Spinal cord (tissue), 10 donors: ENCODE data around the gene ZNF419. TPM values are rescaled to one million over a fixed set of nuclear protein-coding genes. Genes with fewer than 3 reads are reported as not detected.
A peak's percentile ranks its signal among the peaks of the same experiment; 100 is the strongest.

Experiments
- DNase-seq, 6 donors: peaks; one replicate each; pipeline versions ENCODE4 v3.0.0 to v3.0.0-alpha.2; 2013 to 2015; ENCODE audit warnings: low spot score in 6 of 6, low read depth in 4 of 6
- H3K27ac ChIP-seq: one replicate; pipeline ENCODE4 v1.5.1; 2013; ENCODE audit warnings: low read depth, low read length, control low read depth
- H3K27me3 ChIP-seq: one replicate; pipeline ENCODE4 v1.6.1; 2013; ENCODE audit warnings: low read length; ENCODE audit not compliant: control insufficient read depth, insufficient read depth
- H3K36me3 ChIP-seq: one replicate; pipeline ENCODE4 v1.6.1; 2013; ENCODE audit warnings: low read length; ENCODE audit not compliant: control insufficient read depth, insufficient read depth
- H3K4me1 ChIP-seq: one replicate; pipeline ENCODE4 v1.6.1; 2013; ENCODE audit warnings: low read length; ENCODE audit not compliant: control insufficient read depth, insufficient read depth
- H3K4me3 ChIP-seq: one replicate; pipeline ENCODE4 v1.5.1; 2013; ENCODE audit warnings: low read depth, low read length, control low read depth
- H3K9me3 ChIP-seq: one replicate; pipeline ENCODE4 v1.6.1; 2013; ENCODE audit warnings: low read length; ENCODE audit not compliant: control insufficient read depth, insufficient read depth
- WGBS: methylation state at CpG from one replicate; pipeline ENCODE4 v1.1.5; 2013; ENCODE audit warnings: missing lambda C conversion rate; ENCODE audit not compliant: insufficient coverage; 5-methylcytosine and 5-hydroxymethylcytosine counted together
- polyA plus RNA-seq, 2 donors: library from polyadenylated mRNA; unstranded; fragments of 120-200 nt; gene quantifications; one replicate each; pipeline ENCODE4 v1.2.1, GENCODE V29; 2013; ENCODE audit not compliant: insufficient read length in 2 of 2
- small RNA-seq: library from RNA; depleted of rRNA; stranded (forward); fragments of <200 nt; gene quantifications from one replicate; pipeline ENCODE3, GENCODE V24; 2014; ENCODE audit warnings: low replicate concordance
- total RNA-seq, 2 donors: library from RNA; depleted of rRNA in 1 of 2; stranded (reverse); fragments of 120-200 nt in 1 of 2; fragments of >200 nt in 1 of 2; gene quantifications; one replicate each; pipeline versions ENCODE4 v1.2.3 to v1.2.4, GENCODE V29; 2013 to 2014
- donor health status: healthy.

ZNF419 gene
- total and polyA plus RNA-seq, 4 donors: 15.6 to 23.3 (median 20.3) TPM

DNA sequence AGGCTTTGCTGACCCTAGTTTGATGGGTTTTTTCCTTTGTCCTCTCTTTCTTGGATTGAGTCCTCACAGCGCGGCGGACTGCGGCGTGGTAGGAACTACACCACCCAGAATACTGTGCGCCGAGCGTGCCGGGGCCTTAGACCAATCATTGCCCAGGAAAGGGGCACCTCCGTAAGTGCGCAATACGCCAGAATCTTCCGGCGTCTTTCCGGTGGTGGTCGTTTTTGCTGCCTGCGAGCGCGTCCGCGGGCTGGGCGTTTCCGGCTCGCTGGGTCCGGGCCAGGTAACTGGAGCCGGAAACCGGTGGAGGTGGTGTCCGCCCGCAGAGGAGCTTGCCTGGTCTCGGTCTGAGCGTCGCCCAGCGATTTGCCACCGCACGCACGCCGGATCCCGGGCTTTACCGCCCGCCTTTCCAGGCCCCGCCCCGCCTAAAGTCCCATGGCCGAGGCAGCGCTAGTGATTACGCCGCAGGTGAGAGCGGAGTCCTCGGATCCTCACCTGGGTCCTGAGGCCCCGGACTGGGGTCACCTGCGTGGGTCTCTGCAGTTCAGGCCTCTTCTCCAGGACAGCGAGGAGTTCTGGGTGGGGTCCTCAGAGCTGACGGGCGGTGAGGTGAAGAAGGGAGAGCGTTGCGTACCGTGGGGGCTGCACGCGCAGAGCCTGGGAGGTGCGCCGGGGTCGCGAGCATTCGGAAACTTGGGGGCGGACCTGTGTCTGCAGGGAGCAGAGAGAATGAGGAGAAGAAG lies 39.8 kb downstream of the ZNF419 start, which contains the start of gene ZNF549:
Gene ZNF549, plus strand, starts transcription at position 221 of the 746 bp plus-strand sequence. Its CDS starts 218 bp downstream, at position 439.
- H3K4me1 ChIP-seq: peaks cover 9% of the 10 kb centered on the region
- no peaks in the 10 kb centered on the region for H3K27me3 ChIP-seq
- 0% methylated on average over 64 of the region's 64 CpGs for WGBS
- peak within 1 kb of the TSS; percentile 8 for H3K27ac ChIP-seq
- peak within 1 kb of the TSS; percentile 76 for H3K4me3 ChIP-seq
- H3K9me3 ChIP-seq: no peaks in the 10 kb centered on the region
- no peaks in the 10 kb centered on the region for H3K36me3 ChIP-seq
- DNase-seq: peak; percentile 73 to 98 (median 86)

DNA sequence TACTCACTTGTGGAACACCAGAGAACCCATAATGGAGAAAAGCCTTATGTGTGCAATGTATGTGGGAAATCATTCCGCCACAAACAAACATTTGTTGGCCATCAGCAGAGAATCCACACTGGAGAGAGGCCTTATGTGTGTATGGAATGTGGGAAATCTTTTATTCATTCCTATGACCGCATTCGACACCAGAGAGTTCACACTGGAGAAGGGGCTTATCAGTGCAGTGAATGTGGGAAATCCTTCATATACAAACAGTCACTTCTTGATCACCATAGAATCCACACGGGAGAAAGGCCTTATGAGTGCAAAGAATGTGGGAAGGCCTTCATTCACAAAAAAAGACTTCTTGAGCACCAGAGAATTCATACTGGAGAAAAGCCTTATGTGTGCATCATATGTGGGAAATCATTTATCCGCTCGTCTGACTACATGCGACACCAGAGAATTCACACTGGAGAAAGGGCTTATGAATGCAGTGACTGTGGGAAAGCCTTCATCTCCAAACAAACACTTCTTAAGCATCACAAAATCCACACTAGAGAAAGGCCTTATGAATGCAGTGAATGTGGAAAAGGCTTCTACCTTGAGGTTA lies 50.5 kb downstream of the ZNF419 start:
- peaks cover 12% of the 10 kb centered on the region for H3K9me3 ChIP-seq
- WGBS: no CpG with 5 or more reads among the region's 7 CpGs
- DNase-seq: no peak
- peaks cover 32% of the 10 kb centered on the region for H3K36me3 ChIP-seq
- H3K4me3 ChIP-seq: no peak overlapping the region
- no peaks in the 10 kb centered on the region for H3K27me3 ChIP-seq
- H3K27ac ChIP-seq: no peak overlapping the region
- no peaks in the 10 kb centered on the region for H3K4me1 ChIP-seq

Small RNA genes within 50 kb of the gene (small RNA-seq; reads per million reads assigned to genes)
- gene VN1R107P: not detected

Other genes starting within 250 kb of the ZNF419 start
- gene ZNF805, start 247.1 kb upstream of the ZNF419 start, total RNA-seq: 10 to 100 TPM; 29.3 to 32.8 TPM
- gene ZNF805, start 247.1 kb upstream of the ZNF419 start, polyA plus RNA-seq: 1 to 10 TPM; 3.6 to 3.9 TPM
- gene ZNF460, start 207.3 kb upstream of the ZNF419 start, total RNA-seq: 100 to 1,000 TPM in 1 of 2 donors, 10 to 100 TPM in 1; 80.1 to 135 TPM
- 1 to 10 TPM; 2.8 to 4.3 TPM for gene ZNF460, start 207.3 kb upstream of the ZNF419 start, polyA plus RNA-seq
- gene ZNF543, start 167.3 kb upstream of the ZNF419 start, total RNA-seq: 10 to 100 TPM; 18.7 to 23.3 TPM
- gene ZNF543, start 167.3 kb upstream of the ZNF419 start, polyA plus RNA-seq: 1 to 10 TPM; 5.0 to 6.8 TPM
- 10 to 100 TPM; 13.5 to 18.6 TPM for gene ZNF304, start 136.5 kb upstream of the ZNF419 start, total RNA-seq
- gene ZNF304, start 136.5 kb upstream of the ZNF419 start, polyA plus RNA-seq: 10 to 100 TPM; 12.8 to 14.1 TPM
- 10 to 100 TPM; 16.4 to 20.0 TPM for gene TRAPPC2B, start 124.2 kb upstream of the ZNF419 start, total RNA-seq
- 10 to 100 TPM; 13.7 to 14.7 TPM for gene TRAPPC2B, start 124.2 kb upstream of the ZNF419 start, polyA plus RNA-seq
- gene ZNF547, start 124.2 kb upstream of the ZNF419 start, total RNA-seq: 1 to 10 TPM; 5.6 to 8.0 TPM
- 1 to 10 TPM; 8.0 to 9.3 TPM for gene ZNF547, start 124.2 kb upstream of the ZNF419 start, polyA plus RNA-seq
- 10 to 100 TPM; 33.6 to 34.2 TPM for gene ZNF548, start 97.9 kb upstream of the ZNF419 start, total RNA-seq
- gene ZNF548, start 97.9 kb upstream of the ZNF419 start, polyA plus RNA-seq: 10 to 100 TPM; 21.1 to 24.4 TPM
- 10 to 100 TPM; 20.9 to 24.7 TPM for gene ZNF17, start 76.6 kb upstream of the ZNF419 start, total RNA-seq
- gene ZNF17, start 76.6 kb upstream of the ZNF419 start, polyA plus RNA-seq: 10 to 100 TPM in 1 of 2 donors, 1 to 10 TPM in 1; 9.1 to 15.2 TPM
- 10 to 100 TPM; 14.7 to 18.7 TPM for gene ZNF749, start 52.4 kb upstream of the ZNF419 start, total RNA-seq
- 10 to 100 TPM; 12.4 to 13.6 TPM for gene ZNF749, start 52.4 kb upstream of the ZNF419 start, polyA plus RNA-seq
- 1 to 10 TPM; 3.5 TPM for gene VN1R1, start 30.6 kb upstream of the ZNF419 start, total RNA-seq
- gene VN1R1, start 30.6 kb upstream of the ZNF419 start, polyA plus RNA-seq: 1 to 10 TPM; 6.2 to 9.5 TPM
- 10 to 100 TPM; 40.4 to 46.7 TPM for gene ZNF772, start 10.2 kb upstream of the ZNF419 start, total RNA-seq
- gene ZNF772, start 10.2 kb upstream of the ZNF419 start, polyA plus RNA-seq: 10 to 100 TPM; 19.6 to 22.5 TPM
- gene ZNF773, start 12.2 kb downstream of the ZNF419 start, total RNA-seq: 10 to 100 TPM; 19.8 to 21.2 TPM
- gene ZNF773, start 12.2 kb downstream of the ZNF419 start, polyA plus RNA-seq: 10 to 100 TPM; 14.6 to 16.0 TPM
- 10 to 100 TPM; 13.9 to 14.5 TPM for gene ZNF549, start 39.6 kb downstream of the ZNF419 start, total RNA-seq
- gene ZNF549, start 39.6 kb downstream of the ZNF419 start, polyA plus RNA-seq: 10 to 100 TPM; 12.6 to 17.2 TPM
- gene ZNF550, start 72.1 kb downstream of the ZNF419 start, total RNA-seq: 10 to 100 TPM; 11.1 to 16.8 TPM
- 10 to 100 TPM; 10.8 to 15.7 TPM for gene ZNF550, start 72.1 kb downstream of the ZNF419 start, polyA plus RNA-seq
- gene ZNF416, start 91.2 kb downstream of the ZNF419 start, total RNA-seq: 10 to 100 TPM in 1 of 2 donors, 1 to 10 TPM in 1; 7.3 to 10.9 TPM
- 1 to 10 TPM; 6.2 to 7.5 TPM for gene ZNF416, start 91.2 kb downstream of the ZNF419 start, polyA plus RNA-seq
- gene ZIK1, start 96.4 kb downstream of the ZNF419 start, total RNA-seq: 10 to 100 TPM; 17.4 to 19.2 TPM
- gene ZIK1, start 96.4 kb downstream of the ZNF419 start, polyA plus RNA-seq: 10 to 100 TPM; 11.6 to 14.2 TPM
- gene ZNF530, start 112.1 kb downstream of the ZNF419 start, total RNA-seq: 1 to 10 TPM; 5.2 to 7.9 TPM
- gene ZNF530, start 112.1 kb downstream of the ZNF419 start, polyA plus RNA-seq: 1 to 10 TPM; 5.7 to 7.1 TPM
- 10 to 100 TPM; 25.2 to 33.2 TPM for gene ZNF134, start 126.5 kb downstream of the ZNF419 start, total RNA-seq
- 10 to 100 TPM; 20.1 to 23.8 TPM for gene ZNF134, start 126.5 kb downstream of the ZNF419 start, polyA plus RNA-seq
- gene ZNF211, start 145.4 kb downstream of the ZNF419 start, total RNA-seq: 10 to 100 TPM; 24.4 to 32.2 TPM
- 10 to 100 TPM; 36.7 to 39.9 TPM for gene ZNF211, start 145.4 kb downstream of the ZNF419 start, polyA plus RNA-seq
- gene ZSCAN4, start 181.2 kb downstream of the ZNF419 start, total RNA-seq: not detected
- under 1 TPM in 1 of 2 donors, not detected in 1; 0.17 TPM for gene ZSCAN4, start 181.2 kb downstream of the ZNF419 start, polyA plus RNA-seq
- 10 to 100 TPM; 12.8 to 13.1 TPM for gene ZNF551, start 194.2 kb downstream of the ZNF419 start, total RNA-seq
- 10 to 100 TPM; 11.4 to 14.3 TPM for gene ZNF551, start 194.2 kb downstream of the ZNF419 start, polyA plus RNA-seq
- 10 to 100 TPM; 18.9 to 24.7 TPM for gene ZNF154, start 221.5 kb downstream of the ZNF419 start, total RNA-seq
- gene ZNF154, start 221.5 kb downstream of the ZNF419 start, polyA plus RNA-seq: 10 to 100 TPM; 24.2 to 32.4 TPM
- gene ZNF671, start 239.9 kb downstream of the ZNF419 start, total RNA-seq: 10 to 100 TPM; 17.8 to 27.8 TPM
- gene ZNF671, start 239.9 kb downstream of the ZNF419 start, polyA plus RNA-seq: 10 to 100 TPM; 21.2 to 23.4 TPM